Chondrocyte (in vitro differentiated cells): ENCODE measurements around the gene OR10R2. TPM values are rescaled to one million over a fixed set of nuclear protein-coding genes. Genes with fewer than 3 reads are reported as not detected.

Source experiments
- DNase-seq: peaks from one replicate; pipeline ENCODE4 v3.0.0; 2021; ENCODE audit warnings: mixed read lengths, low spot score
- H3K27ac Mint-ChIP-seq: one replicate; pipeline ENCODE4 v1.8.0; 2021; ENCODE audit warnings: mild to moderate bottlenecking, moderate library complexity, mixed read lengths; ENCODE audit not compliant: unreplicated experiment
- H3K27me3 Mint-ChIP-seq: 2 replicates; pipeline ENCODE4 v1.8.0; 2021; ENCODE audit warnings: low read depth, mixed read lengths
- H3K36me3 Mint-ChIP-seq: 2 replicates; pipeline ENCODE4 v1.8.0; 2021; ENCODE audit warnings: low read depth, mixed read lengths
- H3K4me1 Mint-ChIP-seq: 2 replicates; pipeline ENCODE4 v1.8.0; 2021; ENCODE audit warnings: low read depth, mild to moderate bottlenecking, mixed read lengths
- H3K4me3 Mint-ChIP-seq: one replicate; pipeline ENCODE4 v1.8.0; 2021; ENCODE audit warnings: mild to moderate bottlenecking, moderate library complexity, mixed read lengths; ENCODE audit not compliant: unreplicated experiment
- H3K9me3 Mint-ChIP-seq: 2 replicates; pipeline ENCODE4 v1.8.0; 2021; ENCODE audit warnings: low read depth, mixed read lengths
- CTCF ChIP-seq: fragments of 200-600 bp; sonication (generic); IDR thresholded peaks from 2 replicates; pipeline ENCODE4 v1.5.0; 2021; ENCODE audit warnings: antibody characterized with exemption, mild to moderate bottlenecking, moderate library complexity
- total RNA-seq: library from RNA; stranded (reverse); gene quantifications from 3 replicates; pipeline ENCODE4 v1.2.1, GENCODE V29; 2021

OR10R2 gene
- total RNA-seq, 1 donor from 2014 or later = not detected

GRCh38 chr1:158454537-158454936 lies 17.5 kb upstream of the OR10R2 start:
- Mint-ChIP-seq H3K9me3 (peaks cover 22% of the 10 kb centered on the region), H3K4me3 (no peak overlapping the region), H3K27ac (no peak overlapping the region), H3K36me3 (peaks cover 2% of the 10 kb centered on the region), H3K27me3 (peaks cover 2% of the 10 kb centered on the region), H3K4me1 (no peaks in the 10 kb centered on the region)
- TF ChIP-seq CTCF = no peak
- DNase-seq = no peak

- no peaks in the 10 kb centered on the region for H3K4me1 Mint-ChIP-seq
- peaks cover 7% of the 10 kb centered on the region for H3K9me3 Mint-ChIP-seq
These were observed 14.8 kb upstream of the OR10R2 start for GRCh38 chr1:158457246-158457645.

GRCh38 chr1:158458263-158458662 lies 13.8 kb upstream of the OR10R2 start:
- Mint-ChIP-seq H3K27me3 (peaks cover 2% of the 10 kb centered on the region), H3K9me3 (peaks cover 5% of the 10 kb centered on the region), H3K4me1 (no peaks in the 10 kb centered on the region), H3K36me3 (no peaks in the 10 kb centered on the region), H3K4me3 (no peak overlapping the region), H3K27ac (no peak overlapping the region)
- no peak for DNase-seq
- no peak for TF ChIP-seq CTCF

More at GRCh38 chr1:158457246-158457645, 14.8 kb upstream of the OR10R2 start:
- no peak overlapping the region for H3K4me3 Mint-ChIP-seq
- DNase-seq = no peak
- TF ChIP-seq CTCF = no peak
- no peaks in the 10 kb centered on the region for H3K36me3 Mint-ChIP-seq
- H3K27me3 Mint-ChIP-seq = peaks cover 2% of the 10 kb centered on the region
- no peak overlapping the region for H3K27ac Mint-ChIP-seq

GRCh38 chr1:158461534-158461933 lies 10.5 kb upstream of the OR10R2 start, which contains the start of gene OR10K1:
OR10K1 (plus strand) TSS chr1:158461834; CDS start chr1:158465562, 3,728 bp downstream.
- no peak within 1 kb of the TSS for H3K4me3 Mint-ChIP-seq
- peaks cover 2% of the 10 kb centered on the region for H3K27me3 Mint-ChIP-seq
- no peak for TF ChIP-seq CTCF
- H3K27ac Mint-ChIP-seq = no peak within 1 kb of the TSS
- no peaks in the 10 kb centered on the region for H3K4me1 Mint-ChIP-seq
- no peak for DNase-seq
- no peaks in the 10 kb centered on the region for H3K9me3 Mint-ChIP-seq
- no peaks in the 10 kb centered on the region for H3K36me3 Mint-ChIP-seq

GRCh38 chr1:158485455-158485854 lies 13.4 kb downstream of the OR10R2 start:
- Mint-ChIP-seq H3K4me1 (no peaks in the 10 kb centered on the region), H3K36me3 (no peaks in the 10 kb centered on the region), H3K27me3 (peaks cover 5% of the 10 kb centered on the region), H3K9me3 (no peaks in the 10 kb centered on the region), H3K27ac (no peak overlapping the region), H3K4me3 (no peak overlapping the region)
- DNase-seq = no peak
- no peak for TF ChIP-seq CTCF
